NCI-H2196 treated with DMSO at 0.1 percent for 48 hours (cell line): Measurements from ENCODE around the gene KLHL5.

ENCODE experiments used
- DNase-seq: peaks from one replicate; lab custom pipeline; 2025; ENCODE audit not compliant: unreplicated experiment; lab: John Stamatoyannopoulos, UW

Gene KLHL5

DNA sequence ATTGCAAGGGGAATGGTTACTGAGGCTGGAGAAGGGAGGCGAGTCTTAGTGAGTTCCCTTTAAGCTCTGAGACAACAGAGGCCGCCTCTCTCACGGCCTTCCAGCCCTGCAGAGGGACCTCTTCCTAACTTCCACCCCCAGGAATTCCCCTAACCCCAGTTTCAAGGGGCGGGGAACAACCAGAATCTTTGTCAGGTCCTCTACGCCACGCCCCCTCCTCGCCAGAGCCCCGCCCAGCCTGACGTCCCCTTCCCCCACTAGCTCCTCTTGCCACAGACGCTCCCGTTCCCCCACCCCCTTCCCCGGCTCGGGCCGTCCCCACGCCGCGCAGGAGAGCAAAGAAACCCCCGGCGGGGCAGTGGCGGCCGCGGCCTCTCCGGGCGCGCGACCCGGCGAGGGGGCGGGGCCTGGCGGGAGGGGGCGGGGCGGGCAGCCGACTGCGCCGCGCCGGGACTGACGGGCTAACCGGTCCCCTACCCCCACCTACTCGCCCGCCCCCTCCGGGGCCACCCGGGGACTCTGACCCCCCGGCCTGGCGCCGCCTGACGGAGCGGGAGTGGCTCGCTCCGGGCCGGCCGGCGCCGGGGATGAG is 17.6 kb upstream of the KLHL5 start:
- peak; percentile 73 for DNase-seq

DNA sequence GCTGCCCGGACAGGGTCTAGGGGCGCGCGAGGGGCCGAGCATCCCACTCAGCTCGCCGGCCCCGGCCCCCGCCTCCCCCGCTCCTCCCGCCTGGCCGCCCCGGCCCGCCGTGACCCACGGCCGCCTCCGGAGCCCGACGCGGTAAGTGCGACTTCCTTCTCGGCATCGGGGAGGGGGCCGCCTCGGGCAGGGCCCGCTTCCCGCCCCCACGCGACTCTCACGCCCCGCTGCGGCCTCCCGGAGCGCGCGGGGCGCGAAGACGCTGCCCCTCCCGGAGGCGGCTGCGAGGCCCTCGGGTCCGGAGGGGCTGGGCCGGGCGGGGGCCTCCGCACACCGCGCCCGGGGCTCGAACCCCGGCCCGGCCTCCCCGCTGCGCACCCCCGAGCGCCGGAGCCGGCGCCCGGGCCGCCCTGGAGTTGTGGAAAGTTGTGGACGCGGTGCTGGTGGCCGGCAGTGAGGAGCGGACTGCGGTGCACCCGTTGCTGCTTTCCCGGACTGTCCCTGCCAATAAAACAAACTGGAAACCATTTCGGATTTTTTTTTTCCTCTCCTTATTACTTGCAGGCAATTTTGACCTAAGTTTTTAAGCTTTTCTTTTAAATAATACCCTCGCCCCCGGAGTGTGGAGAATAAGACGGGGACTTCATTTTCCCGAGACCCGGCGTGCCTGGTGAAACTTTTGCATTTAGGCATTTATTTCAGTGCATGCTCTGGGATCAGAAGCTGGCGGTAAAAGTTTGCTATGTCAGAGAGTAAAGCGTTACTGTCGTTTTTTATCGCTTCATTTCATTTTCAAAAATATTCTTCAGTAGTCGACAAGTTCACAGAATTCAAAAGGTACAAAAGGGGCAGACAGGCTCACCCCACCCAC is 16.8 kb upstream of the KLHL5 start:
- no peak for DNase-seq

DNA sequence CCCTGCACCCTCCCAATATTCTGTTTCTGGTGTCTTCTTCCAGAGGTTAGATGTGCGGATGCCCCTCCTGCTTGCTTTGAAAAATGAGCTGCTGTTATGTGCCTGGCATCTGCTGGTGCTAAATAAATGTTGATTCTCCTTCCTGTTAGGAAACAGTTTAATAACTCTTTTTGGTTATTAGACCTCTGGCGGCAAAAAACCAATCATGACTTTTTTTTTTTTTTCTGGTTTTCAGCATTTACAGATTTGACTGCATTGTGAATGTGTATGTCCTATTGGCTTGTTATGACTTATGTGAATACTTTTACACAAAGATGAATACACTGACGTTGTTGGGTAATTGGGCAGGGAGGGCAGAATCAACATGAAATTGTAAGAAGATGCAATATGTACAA is 16.2 kb upstream of the KLHL5 start:
- no peak for DNase-seq

DNA sequence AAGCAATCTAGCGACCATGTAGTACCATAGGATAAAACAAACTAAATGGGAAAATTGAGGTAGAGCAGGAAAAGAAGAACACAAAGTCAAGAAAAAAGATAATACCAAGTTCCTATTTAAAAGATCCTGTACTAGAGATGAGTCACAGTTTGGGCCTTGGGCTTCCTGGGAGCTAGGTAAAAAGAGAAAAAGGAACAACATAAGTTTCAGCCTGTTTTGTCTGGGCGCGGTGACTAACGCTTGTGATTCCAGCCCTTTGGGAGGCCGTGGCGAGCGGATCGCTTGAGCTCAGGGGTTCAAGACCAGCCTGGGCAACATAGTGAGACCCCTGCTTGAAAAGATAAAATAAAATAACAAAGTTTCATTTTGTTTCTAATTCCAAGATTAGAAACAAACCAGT is 15.8 kb upstream of the KLHL5 start:
- no peak for DNase-seq

- no peak for DNase-seq
Observed at GRCh38 chr4:39047681-39048080, 14.4 kb upstream of the KLHL5 start.

DNA sequence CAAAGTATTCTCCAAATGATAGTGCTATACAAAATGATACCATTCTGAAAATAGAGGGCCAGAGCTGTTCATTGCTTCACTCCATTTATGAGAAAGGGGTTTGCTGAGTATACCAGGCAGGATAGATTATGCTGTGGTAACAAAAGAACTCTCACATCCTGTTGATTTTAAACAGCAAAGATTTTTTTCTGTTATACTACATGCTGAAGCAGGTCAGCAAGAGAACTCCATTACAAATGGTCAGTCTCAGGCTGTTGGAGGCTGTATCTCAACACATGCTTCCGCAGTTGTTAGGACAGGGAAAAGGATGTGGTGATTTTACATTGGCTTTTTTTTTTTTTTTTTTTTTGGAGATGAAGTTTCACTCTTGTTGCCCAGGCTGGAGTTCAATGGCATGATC is 13.7 kb upstream of the KLHL5 start:
- no peak for DNase-seq

DNA sequence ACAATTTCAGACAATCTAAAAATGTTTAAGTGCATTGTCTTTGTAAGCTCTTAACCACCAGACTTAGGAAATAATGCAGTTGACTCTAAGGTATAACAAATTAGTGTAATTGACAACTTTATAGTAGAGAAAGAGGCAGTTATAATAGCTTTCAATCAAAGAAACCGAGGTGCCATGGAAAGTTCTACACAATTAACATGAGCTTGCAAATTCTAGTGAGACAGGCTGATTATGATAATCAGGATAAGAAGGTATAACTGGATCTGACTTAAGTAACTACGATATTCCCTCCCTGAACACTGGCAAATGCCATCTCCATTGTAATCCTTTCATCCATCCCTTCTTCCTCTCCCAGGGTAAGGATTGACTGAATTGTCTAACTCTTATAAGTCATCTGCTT is 11.4 kb upstream of the KLHL5 start:
- DNase-seq: no peak

DNA sequence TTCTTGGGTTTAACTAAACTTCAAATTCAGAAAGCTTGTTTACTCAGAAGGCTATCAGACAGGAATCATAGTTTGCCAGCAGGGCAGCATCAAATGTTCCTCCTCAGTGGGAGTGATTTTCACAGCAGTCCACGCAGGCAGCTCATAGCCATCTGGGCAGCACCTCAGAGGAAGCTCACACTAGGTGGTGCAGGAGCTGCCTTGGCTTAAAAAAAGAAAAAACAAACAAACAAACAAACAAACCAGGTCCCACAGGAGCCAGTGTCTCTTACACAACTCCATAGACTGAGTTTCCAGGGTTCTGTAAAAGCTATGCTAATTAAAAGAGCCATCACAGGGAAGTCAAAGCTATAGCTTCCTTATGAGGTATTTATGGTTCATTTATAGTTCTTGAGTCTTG is 10.5 kb upstream of the KLHL5 start:
- no peak for DNase-seq

GRCh38 chr4:39053983-39054382 is 8.0 kb upstream of the KLHL5 start:
- DNase-seq: no peak

GRCh38 chr4:39054497-39054896 is 7.5 kb upstream of the KLHL5 start:
- DNase-seq: no peak

DNA sequence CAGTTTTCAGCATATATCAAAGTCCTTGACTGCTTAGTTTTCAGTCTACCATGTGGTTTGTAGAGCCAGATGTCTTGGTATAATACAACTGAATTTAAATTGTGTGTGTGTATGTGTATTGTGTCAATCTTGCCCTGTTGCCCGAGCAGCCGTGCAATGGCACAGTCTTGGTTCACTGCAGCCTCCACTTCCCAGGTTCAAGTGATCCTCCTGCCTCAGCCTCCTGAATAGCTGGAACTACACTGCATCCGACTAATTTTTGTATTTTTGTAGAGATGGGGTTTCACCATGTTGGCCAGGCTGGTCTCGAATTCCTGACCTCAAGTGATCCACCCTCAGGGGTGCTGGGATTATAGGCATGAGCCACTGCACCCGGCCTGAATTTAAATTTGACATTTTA is 6.0 kb upstream of the KLHL5 start:
- DNase-seq: no peak

GRCh38 chr4:39061457-39061856 is 575 bp upstream of the KLHL5 start:
- DNase-seq: no peak

GRCh38 chr4:39062770-39063097 is 702 bp downstream of the KLHL5 start:
- DNase-seq: no peak

- no peak for DNase-seq
Observed at GRCh38 chr4:39063430-39063829, 1.4 kb downstream of the KLHL5 start.

GRCh38 chr4:39066371-39066770 is 4.3 kb downstream of the KLHL5 start:
- DNase-seq: no peak

- DNase-seq: no peak
Observed at GRCh38 chr4:39067031-39067430, 5.0 kb downstream of the KLHL5 start.

DNA sequence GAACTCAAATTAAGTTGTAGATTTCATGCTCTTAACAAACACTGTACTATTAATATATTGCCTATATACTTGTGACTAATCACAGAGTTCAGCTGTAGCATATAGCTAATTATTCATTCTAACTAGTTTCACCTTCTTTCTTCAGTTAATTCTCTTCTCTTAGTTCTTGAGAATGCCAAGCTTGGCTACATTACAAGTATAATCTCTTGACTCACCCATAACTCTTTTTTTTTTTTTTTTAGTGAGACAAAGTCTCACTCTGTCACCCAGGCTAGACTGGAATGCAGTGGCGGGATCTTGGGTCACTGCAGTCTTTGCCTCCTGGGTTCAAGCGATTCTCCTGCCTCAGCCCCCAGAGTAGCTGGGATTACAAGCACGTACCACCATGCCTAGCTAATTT is 5.4 kb downstream of the KLHL5 start:
- DNase-seq: no peak

- no peak for DNase-seq
Observed at GRCh38 chr4:39068907-39069306, 6.9 kb downstream of the KLHL5 start.

- DNase-seq: no peak
Observed at GRCh38 chr4:39078829-39079228, 16.8 kb downstream of the KLHL5 start.

DNA sequence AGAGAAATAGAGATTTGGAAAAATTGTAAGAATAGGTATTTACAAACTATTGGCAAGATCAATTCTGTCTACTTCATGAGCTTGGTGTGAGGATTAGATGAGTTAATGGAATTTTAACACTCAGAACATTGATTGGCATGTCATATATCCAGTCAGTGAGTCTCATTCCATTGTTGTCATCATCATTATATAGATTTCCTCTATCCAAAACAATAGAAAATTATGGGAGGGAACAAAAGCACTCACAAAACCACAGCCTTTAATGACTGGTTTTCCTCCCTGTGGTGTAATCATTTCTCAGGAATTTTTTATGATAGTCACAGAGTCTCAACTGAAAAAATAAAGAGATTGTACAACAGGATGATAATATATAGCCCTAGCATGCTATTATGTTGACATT is 21.1 kb downstream of the KLHL5 start:
- no peak for DNase-seq

DNA sequence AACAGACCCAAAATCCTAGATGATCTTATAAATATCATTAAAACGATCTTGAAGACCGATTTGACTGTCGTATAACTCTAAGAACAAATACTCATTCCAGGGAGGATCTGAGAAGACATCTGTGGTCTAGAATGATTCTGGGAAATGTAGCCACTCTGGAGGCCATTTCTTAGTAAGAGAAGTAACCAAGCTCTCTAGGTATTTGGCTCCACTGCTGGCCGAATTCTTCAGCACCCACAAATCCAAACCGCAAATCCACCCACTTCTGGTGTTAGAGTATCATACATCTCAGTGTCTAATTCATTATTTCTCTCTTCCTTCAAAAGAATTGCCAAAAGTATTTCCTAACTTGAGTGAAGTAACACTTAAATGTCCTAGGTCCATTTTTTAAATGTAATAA is 23.9 kb downstream of the KLHL5 start:
- no peak for DNase-seq

GRCh38 chr4:39096847-39097246 is 34.8 kb downstream of the KLHL5 start:
- no peak for DNase-seq

DNA sequence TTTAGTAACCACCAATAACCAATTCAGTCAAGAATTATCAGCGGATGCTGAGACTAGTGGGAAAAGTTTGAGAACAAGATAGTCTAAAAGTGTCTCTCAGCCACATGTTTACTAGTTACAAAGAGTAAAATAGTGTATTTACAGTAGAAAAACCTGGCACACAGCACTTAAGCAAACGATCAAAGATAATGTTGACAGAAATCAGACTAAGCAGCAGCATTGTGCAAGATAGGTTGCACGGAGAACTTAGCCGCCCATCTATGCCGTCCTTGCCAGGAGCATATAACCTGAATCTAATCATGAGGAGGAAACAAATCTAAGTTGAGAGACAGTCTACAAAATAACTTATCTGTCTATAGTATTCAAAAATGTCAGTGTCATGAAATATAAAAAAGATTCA is 35.3 kb downstream of the KLHL5 start:
- DNase-seq: no peak
